ENCODE measurements around the gene MED22. TPM values are rescaled to one million over a fixed set of nuclear protein-coding genes. Genes with fewer than 3 reads are reported as not detected.

The MED22 gene
- total RNA-seq, 3 donors from 2014 or later (not counting 1 experiment from before 2014, with no cell fraction given), result 23.8 to 37.0 (median 28.1) TPM

DNA sequence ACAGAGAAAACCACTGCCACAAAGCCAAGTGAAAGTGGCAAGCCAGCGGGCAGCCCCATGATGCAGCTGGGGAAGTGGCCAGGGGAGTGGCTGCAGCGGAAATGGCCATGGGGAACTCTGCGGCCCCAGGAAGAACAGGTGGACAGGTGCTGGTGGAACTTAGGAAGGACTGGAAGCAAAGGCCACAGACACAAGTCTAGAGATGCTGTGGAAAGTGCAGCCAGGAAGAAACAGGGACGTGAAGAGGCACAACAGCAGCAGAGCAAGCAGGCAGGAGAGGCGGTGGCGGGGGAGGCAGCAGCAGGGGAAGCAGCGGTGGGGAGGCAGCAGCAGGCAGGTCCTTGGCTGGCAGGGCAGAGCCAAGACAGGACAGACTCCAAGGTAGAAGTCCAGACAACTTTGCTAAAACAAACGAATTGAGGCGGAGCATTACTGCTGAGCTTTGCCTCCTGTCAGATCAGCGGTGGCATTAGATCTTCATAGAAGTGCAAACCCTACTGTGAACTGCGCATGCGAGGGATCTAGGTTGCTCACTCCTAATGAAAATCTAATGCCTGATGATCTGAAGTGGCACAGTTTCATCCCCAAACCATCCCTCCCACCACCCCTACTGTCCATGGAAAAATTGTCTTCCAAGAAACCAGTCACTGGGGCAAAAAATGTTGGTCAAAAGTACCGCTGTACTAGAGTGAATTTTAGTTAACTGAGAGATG, 23.8 kb downstream of the MED22 start:
- no peak overlapping the region for H3K27ac Mint-ChIP-seq
- no peak for DNase-seq
- Histone ChIP-seq H3K4me3 (ENCODE audit: low read length) (no peak overlapping the region), H3K4me1 (ENCODE audit: control insufficient read depth, insufficient read depth, low read length) (no peaks in the 10 kb centered on the region), H3K27ac (ENCODE audit: low read length) (no peak overlapping the region), H3K27me3 (ENCODE audit: control insufficient read depth, insufficient read depth, low read length) (no peaks in the 10 kb centered on the region), H3K36me3 (ENCODE audit: control insufficient read depth, insufficient read depth, low read length) (no peaks in the 10 kb centered on the region), H3K9me3 (ENCODE audit: control insufficient read depth, insufficient read depth, low read length) (no peaks in the 10 kb centered on the region)
- H3K4me1 Mint-ChIP-seq, result peaks cover 5 to 9% of the 10 kb centered on the region in 2 donors
- intact Hi-C loops (cut with micrococcal nuclease), result no loop called here
- no peaks in the 10 kb centered on the region for H3K27me3 Mint-ChIP-seq (ENCODE audit: low read depth in 2 of 2)
- no peaks in the 10 kb centered on the region for H3K36me3 Mint-ChIP-seq
- 91% methylated on average over 13 of the region's 13 CpGs for WGBS (ENCODE audit: insufficient coverage)
- H3K4me3 Mint-ChIP-seq, result no peak overlapping the region
- no peak for ATAC-seq
- H3K9me3 Mint-ChIP-seq, result no peaks in the 10 kb centered on the region
- no peak for TF ChIP-seq CTCF (IDR thresholded peaks at IDR 0.05)

DNA sequence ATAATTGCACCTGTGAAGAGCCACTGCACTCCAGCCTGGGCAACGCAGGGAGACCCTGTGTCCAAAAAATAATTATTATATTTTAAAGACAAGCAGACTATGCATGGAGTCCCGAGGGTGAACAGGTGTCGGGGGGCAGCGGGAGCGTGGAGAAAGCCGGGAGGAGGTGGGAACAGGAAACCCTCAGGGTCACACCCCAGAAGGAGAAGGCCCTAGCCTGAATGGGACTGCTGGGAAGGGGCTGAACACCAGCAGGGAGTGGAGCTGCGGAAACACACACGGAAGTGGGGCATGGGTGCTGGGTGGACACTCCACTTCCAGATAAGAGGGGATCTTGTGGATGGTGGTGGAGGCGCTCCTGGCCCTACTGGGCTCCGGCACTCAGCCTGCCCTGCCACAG, 24.7 kb downstream of the MED22 start:
- Mint-ChIP-seq H3K9me3 (no peaks in the 10 kb centered on the region), H3K36me3 (no peaks in the 10 kb centered on the region), H3K27me3 (ENCODE audit: low read depth in 2 of 2) (no peaks in the 10 kb centered on the region), H3K4me1 (no peaks in the 10 kb centered on the region), H3K27ac (no peak overlapping the region), H3K4me3 (no peak overlapping the region)
- TF ChIP-seq CTCF (IDR thresholded peaks at IDR 0.05), result no peak
- DNase-seq, result no peak
- H3K27me3 ChIP-seq (ENCODE audit: control insufficient read depth, insufficient read depth, low read length), result no peaks in the 10 kb centered on the region
- no peak overlapping the region for H3K4me3 ChIP-seq (ENCODE audit: low read length)
- no peaks in the 10 kb centered on the region for H3K36me3 ChIP-seq (ENCODE audit: control insufficient read depth, insufficient read depth, low read length)
- no peaks in the 10 kb centered on the region for H3K9me3 ChIP-seq (ENCODE audit: control insufficient read depth, insufficient read depth, low read length)
- 91% methylated on average over 10 of the region's 10 CpGs for WGBS (ENCODE audit: insufficient coverage)
- H3K4me1 ChIP-seq (ENCODE audit: control insufficient read depth, insufficient read depth, low read length), result no peaks in the 10 kb centered on the region
- no peak overlapping the region for H3K27ac ChIP-seq (ENCODE audit: low read length)
- no peak for ATAC-seq
- intact Hi-C loops (cut with micrococcal nuclease), result no loop called here

DNA sequence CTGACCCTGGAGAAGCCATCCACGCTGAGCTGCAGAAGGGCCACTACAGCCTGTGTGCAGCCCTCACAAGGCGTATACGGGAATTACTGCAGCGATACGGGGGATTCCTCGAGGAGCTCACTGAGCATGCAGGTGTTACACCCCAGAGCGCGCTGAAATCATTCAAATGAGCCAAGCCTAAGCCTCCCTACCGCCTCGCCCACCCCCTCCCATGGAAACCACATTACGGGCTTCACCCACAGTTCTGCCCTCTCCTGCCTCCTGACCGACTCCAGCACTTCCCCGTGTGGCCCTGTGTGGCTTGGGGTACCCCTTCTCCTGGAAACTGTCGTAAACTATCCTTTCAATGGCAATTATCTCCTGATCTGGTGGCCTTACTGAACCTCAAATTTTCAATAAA, 25.2 kb downstream of the MED22 start:
- no peaks in the 10 kb centered on the region for H3K4me1 ChIP-seq (ENCODE audit: control insufficient read depth, insufficient read depth, low read length)
- H3K27ac ChIP-seq (ENCODE audit: low read length), result no peak overlapping the region
- H3K4me3 Mint-ChIP-seq, result no peak overlapping the region
- H3K27ac Mint-ChIP-seq, result no peak overlapping the region
- H3K27me3 ChIP-seq (ENCODE audit: control insufficient read depth, insufficient read depth, low read length), result no peaks in the 10 kb centered on the region
- H3K36me3 ChIP-seq (ENCODE audit: control insufficient read depth, insufficient read depth, low read length), result no peaks in the 10 kb centered on the region
- no peak for TF ChIP-seq CTCF (IDR thresholded peaks at IDR 0.05)
- no peaks in the 10 kb centered on the region for H3K27me3 Mint-ChIP-seq (ENCODE audit: low read depth in 2 of 2)
- H3K9me3 Mint-ChIP-seq, result no peaks in the 10 kb centered on the region
- no peaks in the 10 kb centered on the region for H3K9me3 ChIP-seq (ENCODE audit: control insufficient read depth, insufficient read depth, low read length)
- ATAC-seq (no peak), DNase-seq (no peak)
- WGBS (ENCODE audit: insufficient coverage), result 56% methylated on average over 14 of the region's 14 CpGs
- no peak overlapping the region for H3K4me3 ChIP-seq (ENCODE audit: low read length)
- no peaks in the 10 kb centered on the region for H3K36me3 Mint-ChIP-seq
- intact Hi-C loops (cut with micrococcal nuclease), result no loop called here
- no peaks in the 10 kb centered on the region for H3K4me1 Mint-ChIP-seq

- no peaks in the 10 kb centered on the region for H3K4me1 ChIP-seq (ENCODE audit: control insufficient read depth, insufficient read depth, low read length)
- Mint-ChIP-seq H3K4me3 (no peak overlapping the region), H3K27me3 (ENCODE audit: low read depth in 2 of 2) (no peaks in the 10 kb centered on the region), H3K27ac (no peak overlapping the region), H3K4me1 (no peaks in the 10 kb centered on the region), H3K36me3 (no peaks in the 10 kb centered on the region), H3K9me3 (no peaks in the 10 kb centered on the region)
- no peaks in the 10 kb centered on the region for H3K36me3 ChIP-seq (ENCODE audit: control insufficient read depth, insufficient read depth, low read length)
- TF ChIP-seq CTCF (IDR thresholded peaks at IDR 0.05), result no peak
- intact Hi-C loops (cut with micrococcal nuclease), result no loop called here
- H3K4me3 ChIP-seq (ENCODE audit: low read length), result no peak overlapping the region
- no peaks in the 10 kb centered on the region for H3K27me3 ChIP-seq (ENCODE audit: control insufficient read depth, insufficient read depth, low read length)
- no peak for DNase-seq
- no peak for ATAC-seq
- H3K27ac ChIP-seq (ENCODE audit: low read length), result no peak overlapping the region
- 92% methylated on average over 13 of the region's 13 CpGs for WGBS (ENCODE audit: insufficient coverage)
- H3K9me3 ChIP-seq (ENCODE audit: control insufficient read depth, insufficient read depth, low read length), result no peaks in the 10 kb centered on the region
These were observed 26.5 kb downstream of the MED22 start for GRCh38 chr9:133321411-133321935.

Data from natural killer cell (primary cell).